H1 (cell line): Measurements from ENCODE around the gene GARNL3. TPM values are rescaled to one million over a fixed set of nuclear protein-coding genes. Genes with fewer than 3 reads are reported as not detected.

ENCODE experiments used
- KDM1A ChIP-seq: fragments of 200-600, 300-600 bp; sonication (generic); IDR thresholded peaks from 2 replicates; pipeline ENCODE4 v1.7.1; 2016; ENCODE audit warnings: mild to moderate bottlenecking, low read length, borderline replicate concordance
- polyA plus RNA-seq, 7 experiments: library from polyadenylated mRNA; depleted of rRNA in 3 of 7; stranded (reverse) in 5 of 7; unstranded in 2 of 7; fragments of >200 nt in 5 of 7; fragments of 200-250 nt in 2 of 7; gene quantifications; 1 replicate in 5 of 7; 2 replicates in 1 of 7; 4 replicates in 1 of 7; pipeline versions ENCODE4 v1.2.1 to v1.2.3, GENCODE V29; 2011 to 2013; ENCODE audit warnings: missing spikeins in 2 of 7, mixed read lengths in 2 of 7
- total RNA-seq: library from RNA; stranded (reverse); fragmentation: NEBNext Ultra II Directional; extraction: Animal tissue kit (Norgen Biotek cat#: 25700); gene quantifications from 2 replicates; pipeline ENCODE4 v1.2.1, GENCODE V29; 2021

GARNL3 gene
- total and polyA plus RNA-seq, 2 of the 8 experiments (the other 6 are each of a cell fraction or from before 2014, with no cell fraction given), result 6.5 to 18.3 TPM

DNA sequence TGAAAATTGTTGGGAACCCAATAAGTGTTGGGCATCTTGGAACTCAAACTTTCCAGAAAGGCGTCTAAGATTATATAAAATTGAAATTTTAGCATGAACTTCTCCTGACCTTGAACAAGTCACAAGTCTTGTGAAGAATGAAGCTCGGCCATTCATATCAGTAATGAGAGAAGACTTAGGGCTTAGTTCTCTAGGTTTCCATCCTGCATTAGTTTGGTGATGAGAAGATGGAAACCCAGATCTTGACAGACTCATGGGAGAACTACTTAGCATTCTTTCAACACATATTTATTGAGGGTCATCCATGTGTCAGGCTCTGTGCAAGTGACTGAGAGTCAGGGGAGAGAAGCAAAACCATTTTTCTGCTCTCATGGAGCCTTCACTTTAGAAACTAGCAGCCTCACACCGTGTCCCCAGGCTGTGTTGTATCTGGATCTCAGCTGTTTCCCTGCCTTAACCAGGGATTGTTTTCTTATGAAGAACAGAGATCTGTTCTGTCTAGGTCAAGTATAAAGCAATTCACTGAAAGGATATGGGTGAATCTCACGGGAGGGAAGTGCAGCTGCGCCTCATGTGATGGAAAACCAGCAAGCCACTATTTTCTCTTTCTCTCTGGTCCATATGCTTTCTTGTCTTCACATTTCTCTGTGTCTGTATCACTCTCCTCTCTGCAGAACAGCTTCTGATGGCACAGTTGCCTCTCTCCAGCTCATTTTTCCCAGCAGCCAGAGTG lies 3.4 kb downstream of the GARNL3 start (continued):
- TF ChIP-seq KDM1A, result no peak
